PC-3 (cell line): ENCODE data around the gene CCDC85B.

Experiments used
- EZH2 ChIP-seq: fragments of 300-600 bp; sonication (generic); IDR thresholded peaks from one replicate; pipeline ENCODE4 v1.6.1; 2017; ENCODE audit warnings: antibody characterized with exemption, mild to moderate bottlenecking, low read length; ENCODE audit not compliant: unreplicated experiment
- EZH2phosphoT487 ChIP-seq: fragments of 300-600 bp; sonication (generic); IDR thresholded peaks from 2 replicates; pipeline ENCODE4 v1.6.1; 2018; ENCODE audit warnings: mild to moderate bottlenecking, antibody characterized with exemption, low read length, borderline replicate concordance
- TF ChIP-seq, protein P1 (sequence below): fragments of 300-600 bp; sonication (generic); conservative IDR thresholded peaks from 2 replicates; pipeline ENCODE4 v1.5.1; 2017; ENCODE audit warnings: antibody characterized with exemption, low read depth, mild to moderate bottlenecking, low read length

DNA sequence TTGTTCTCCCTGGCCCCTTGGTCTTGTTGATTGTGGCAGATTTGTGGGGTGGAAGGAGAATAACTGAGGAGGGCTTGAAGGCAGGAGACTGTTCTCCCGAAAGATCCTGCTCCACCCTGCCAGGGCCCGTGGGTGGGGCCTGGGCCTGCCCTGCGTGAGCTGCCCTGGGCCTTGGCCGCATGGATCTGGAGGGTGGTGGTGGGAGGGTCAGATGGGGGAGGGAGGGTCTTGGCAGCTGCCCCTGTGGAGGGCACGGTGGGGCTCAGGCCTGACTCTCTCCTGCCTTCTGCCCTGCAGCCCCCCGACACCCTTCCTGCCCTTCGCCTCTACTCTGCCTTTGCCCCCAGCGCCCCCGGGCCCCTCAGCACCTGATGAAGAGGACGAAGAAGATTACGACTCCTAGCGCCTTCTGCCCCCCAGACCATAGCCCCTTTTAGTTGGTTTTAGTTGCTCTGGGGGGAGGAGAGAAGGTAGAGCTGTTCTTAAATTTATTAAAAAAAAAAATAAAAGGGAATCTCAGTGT, 30.6 kb downstream of the CCDC85B start:
- no peak for TF ChIP-seq EZH2phosphoT487
- TF ChIP-seq, protein P1, sequence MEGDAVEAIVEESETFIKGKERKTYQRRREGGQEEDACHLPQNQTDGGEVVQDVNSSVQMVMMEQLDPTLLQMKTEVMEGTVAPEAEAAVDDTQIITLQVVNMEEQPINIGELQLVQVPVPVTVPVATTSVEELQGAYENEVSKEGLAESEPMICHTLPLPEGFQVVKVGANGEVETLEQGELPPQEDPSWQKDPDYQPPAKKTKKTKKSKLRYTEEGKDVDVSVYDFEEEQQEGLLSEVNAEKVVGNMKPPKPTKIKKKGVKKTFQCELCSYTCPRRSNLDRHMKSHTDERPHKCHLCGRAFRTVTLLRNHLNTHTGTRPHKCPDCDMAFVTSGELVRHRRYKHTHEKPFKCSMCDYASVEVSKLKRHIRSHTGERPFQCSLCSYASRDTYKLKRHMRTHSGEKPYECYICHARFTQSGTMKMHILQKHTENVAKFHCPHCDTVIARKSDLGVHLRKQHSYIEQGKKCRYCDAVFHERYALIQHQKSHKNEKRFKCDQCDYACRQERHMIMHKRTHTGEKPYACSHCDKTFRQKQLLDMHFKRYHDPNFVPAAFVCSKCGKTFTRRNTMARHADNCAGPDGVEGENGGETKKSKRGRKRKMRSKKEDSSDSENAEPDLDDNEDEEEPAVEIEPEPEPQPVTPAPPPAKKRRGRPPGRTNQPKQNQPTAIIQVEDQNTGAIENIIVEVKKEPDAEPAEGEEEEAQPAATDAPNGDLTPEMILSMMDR, result no peak
- no peak for TF ChIP-seq EZH2
